Esophagus muscularis mucosa (tissue), 4 donors: ENCODE measurements around the gene LPCAT1. TPM values are rescaled to one million over a fixed set of nuclear protein-coding genes. Genes with fewer than 3 reads are reported as not detected.

Experiments used
- DNase-seq: peaks from one replicate; pipeline ENCODE4 v3.0.0-alpha.2; 2017; ENCODE audit errors: extremely low spot score
- H3K27ac ChIP-seq, 4 donors: fragments of 200-600 bp; sonication (generic); replicated peaks in 1 of 4; 1 replicate in 3 of 4; 2 replicates in 1 of 4; pipeline ENCODE4 v1.5.1; 2016 to 2019; ENCODE audit warnings: mild to moderate bottlenecking in 1 of 4
- H3K27me3 ChIP-seq, 4 donors: fragments of 200-600 bp; sonication (generic); one replicate each; pipeline versions ENCODE4 v1.5.1 to v1.6.0; 2016 to 2019
- H3K36me3 ChIP-seq, 4 donors: fragments of 200-600 bp; sonication (generic); one replicate each; pipeline ENCODE4 v1.5.1; 2016 to 2019
- H3K4me1 ChIP-seq, 4 donors: fragments of 200-600 bp; sonication (generic); one replicate each; pipeline ENCODE4 v1.5.1; 2016 to 2019
- H3K4me3 ChIP-seq, 4 donors: fragments of 200-600 bp; sonication (generic); 1 replicate in 2 of 4; 2 replicates in 2 of 4; pipeline ENCODE4 v1.5.1; 2016 to 2019; ENCODE audit warnings: mild to moderate bottlenecking in 4 of 4, moderate library complexity in 1 of 4
- H3K9me3 ChIP-seq, 4 donors: fragments of 200-600 bp; sonication (generic); 1 replicate in 3 of 4; 2 replicates in 1 of 4; pipeline ENCODE4 v1.5.1; 2016 to 2019
- EP300 ChIP-seq: sonication (generic); formaldehyde crosslinking; IDR thresholded peaks from one replicate; pipeline ENCODE4 v1.6.1; 2017; ENCODE audit warnings: antibody characterized with exemption
- POLR2A ChIP-seq: fragments of 450-650 bp; IDR thresholded peaks from one replicate; pipeline ENCODE4 v1.6.1; 2017; ENCODE audit warnings: antibody characterized with exemption, moderate library complexity, mild to moderate bottlenecking, low read depth
- POLR2AphosphoS5 ChIP-seq, 2 donors: sonication (generic); formaldehyde crosslinking; IDR thresholded peaks; one replicate each; pipeline ENCODE4 v1.6.1; 2017; ENCODE audit warnings: antibody characterized with exemption in 2 of 2
- WGBS: methylation state at CpG from one replicate; pipeline ENCODE4 v1.1.5; 2018; 5-methylcytosine and 5-hydroxymethylcytosine counted together
- intact Hi-C: fragments of 100-400 bp; cut with DNase I; formaldehyde crosslinking; loops from one replicate; pipeline ENCODE4 v1.15.1; 2023
- total RNA-seq, 4 donors: library from RNA; depleted of rRNA; stranded (reverse); fragments of >200 nt; gene quantifications; one replicate each; pipeline versions ENCODE4 v1.1.0 to v1.2.1, GENCODE V29; 2016
- TF ChIP-seq, protein P1 (sequence below), 3 experiments: fragments of 200-600 bp in 2 of 3; fragments of 450-650 bp in 1 of 3; sonication (generic) in 2 of 3; IDR thresholded peaks; one replicate each; pipeline ENCODE4 v1.5.1; 2017 to 2019; ENCODE audit warnings: antibody characterized with exemption in 3 of 3, mild to moderate bottlenecking in 2 of 3, moderate library complexity in 1 of 3

The LPCAT1 gene
- total RNA-seq, 4 donors from 2014 or later = 22.5 to 51.7 (median 35.0) TPM

GRCh38 chr5:1493941-1494340, 29.8 kb downstream of the LPCAT1 start:
- 84% methylated on average over 12 of the region's 12 CpGs for WGBS
- H3K4me3 ChIP-seq = no peak overlapping the region
- intact Hi-C loops = no loop called here
- no peaks in the 10 kb centered on the region for H3K27me3 ChIP-seq
- DNase-seq = no peak
- no peaks in the 10 kb centered on the region for H3K9me3 ChIP-seq
- TF ChIP-seq EP300 (no peak), POLR2A (no peak), POLR2AphosphoS5 (IDR thresholded peaks at IDR 0.05) (no peak)
- TF ChIP-seq, protein P1, sequence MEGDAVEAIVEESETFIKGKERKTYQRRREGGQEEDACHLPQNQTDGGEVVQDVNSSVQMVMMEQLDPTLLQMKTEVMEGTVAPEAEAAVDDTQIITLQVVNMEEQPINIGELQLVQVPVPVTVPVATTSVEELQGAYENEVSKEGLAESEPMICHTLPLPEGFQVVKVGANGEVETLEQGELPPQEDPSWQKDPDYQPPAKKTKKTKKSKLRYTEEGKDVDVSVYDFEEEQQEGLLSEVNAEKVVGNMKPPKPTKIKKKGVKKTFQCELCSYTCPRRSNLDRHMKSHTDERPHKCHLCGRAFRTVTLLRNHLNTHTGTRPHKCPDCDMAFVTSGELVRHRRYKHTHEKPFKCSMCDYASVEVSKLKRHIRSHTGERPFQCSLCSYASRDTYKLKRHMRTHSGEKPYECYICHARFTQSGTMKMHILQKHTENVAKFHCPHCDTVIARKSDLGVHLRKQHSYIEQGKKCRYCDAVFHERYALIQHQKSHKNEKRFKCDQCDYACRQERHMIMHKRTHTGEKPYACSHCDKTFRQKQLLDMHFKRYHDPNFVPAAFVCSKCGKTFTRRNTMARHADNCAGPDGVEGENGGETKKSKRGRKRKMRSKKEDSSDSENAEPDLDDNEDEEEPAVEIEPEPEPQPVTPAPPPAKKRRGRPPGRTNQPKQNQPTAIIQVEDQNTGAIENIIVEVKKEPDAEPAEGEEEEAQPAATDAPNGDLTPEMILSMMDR (IDR thresholded peaks at IDR 0.05) = no peak
- peaks cover 0 to 19% (median 9%) of the 10 kb centered on the region in 4 donors for H3K4me1 ChIP-seq
- H3K36me3 ChIP-seq = peaks cover 14 to 69% (median 59%) of the 10 kb centered on the region in 4 donors
- H3K27ac ChIP-seq = no peak overlapping the region

DNA sequence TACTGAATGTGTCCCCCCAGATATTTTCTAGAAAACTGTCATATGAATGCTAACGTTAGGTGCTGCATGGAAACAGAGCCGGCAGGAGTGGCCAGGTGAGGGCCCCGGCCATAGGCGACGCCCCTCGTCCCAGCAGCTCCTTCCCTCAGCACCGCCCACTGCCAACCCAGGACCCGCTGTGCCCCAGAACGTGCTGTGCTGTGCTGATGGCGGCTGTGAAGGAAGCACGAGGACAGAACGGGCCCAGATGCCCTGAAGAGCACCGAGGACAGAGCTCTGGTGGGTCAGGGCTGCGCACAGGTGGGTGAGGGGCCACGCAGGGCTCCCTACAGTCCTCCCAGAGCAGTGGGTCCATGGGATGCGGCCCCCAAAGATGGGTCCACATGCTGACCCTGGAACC, 30.3 kb downstream of the LPCAT1 start:
- no peaks in the 10 kb centered on the region for H3K27me3 ChIP-seq
- intact Hi-C loops = no loop called here
- H3K36me3 ChIP-seq = peaks cover 14 to 75% (median 64%) of the 10 kb centered on the region in 4 donors
- H3K27ac ChIP-seq = no peak overlapping the region
- no peak overlapping the region for H3K4me3 ChIP-seq
- peaks cover 0 to 19% (median 9%) of the 10 kb centered on the region in 4 donors for H3K4me1 ChIP-seq
- no peak for TF ChIP-seq POLR2A
- TF ChIP-seq, protein P1 (IDR thresholded peaks at IDR 0.05) = no peak
- no peak for TF ChIP-seq EP300
- no peak for TF ChIP-seq POLR2AphosphoS5 (IDR thresholded peaks at IDR 0.05)
- no peak for DNase-seq
- 95% methylated on average over 9 of the region's 16 CpGs for WGBS
- H3K9me3 ChIP-seq = no peaks in the 10 kb centered on the region

- 100% methylated on average over 1 of the region's 12 CpGs for WGBS
- intact Hi-C loops = no loop called here
- no peak overlapping the region for H3K4me3 ChIP-seq
- peaks cover 0 to 19% (median 9%) of the 10 kb centered on the region in 4 donors for H3K4me1 ChIP-seq
- H3K9me3 ChIP-seq = no peaks in the 10 kb centered on the region
- no peaks in the 10 kb centered on the region for H3K27me3 ChIP-seq
- DNase-seq = no peak
- H3K27ac ChIP-seq = no peak overlapping the region
- TF ChIP-seq POLR2A = no peak
- no peak for TF ChIP-seq EP300
- TF ChIP-seq, protein P1 (IDR thresholded peaks at IDR 0.05) = no peak
- no peak for TF ChIP-seq POLR2AphosphoS5 (IDR thresholded peaks at IDR 0.05)
- peaks cover 18 to 79% (median 70%) of the 10 kb centered on the region in 4 donors for H3K36me3 ChIP-seq
These were observed 31.0 kb downstream of the LPCAT1 start for GRCh38 chr5:1492757-1493156.

GRCh38 chr5:1490376-1490775, 33.4 kb downstream of the LPCAT1 start:
- H3K4me3 ChIP-seq = no peak overlapping the region
- H3K27ac ChIP-seq = no peak overlapping the region
- 64% methylated on average over 12 of the region's 12 CpGs for WGBS
- TF ChIP-seq POLR2A = no peak
- peaks cover 39 to 95% (median 89%) of the 10 kb centered on the region in 4 donors for H3K36me3 ChIP-seq
- no peaks in the 10 kb centered on the region for H3K9me3 ChIP-seq
- intact Hi-C loops = no loop called here
- no peak for DNase-seq
- H3K27me3 ChIP-seq = no peaks in the 10 kb centered on the region
- H3K4me1 ChIP-seq = peaks cover 0 to 10% (median 4%) of the 10 kb centered on the region in 4 donors

DNA sequence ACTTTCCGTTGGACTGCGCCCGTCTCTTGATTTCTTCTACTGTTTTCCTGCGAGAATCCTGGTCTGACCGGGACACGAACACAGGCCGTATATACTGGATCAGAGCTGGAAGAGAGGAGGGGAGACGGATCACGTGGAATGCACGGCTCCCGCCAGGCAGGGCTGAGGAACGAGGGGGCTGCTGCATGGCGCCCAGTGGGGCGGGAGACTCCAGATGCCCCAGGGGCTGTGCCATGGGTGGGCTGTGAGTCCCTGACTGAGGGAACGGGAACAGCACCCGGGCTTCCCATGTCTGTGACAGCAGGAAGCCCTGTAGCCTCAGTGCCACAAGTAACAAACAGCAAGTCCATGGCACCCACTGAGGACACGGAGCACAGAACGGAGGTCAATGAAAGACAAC, 34.0 kb downstream of the LPCAT1 start:
- Histone ChIP-seq H3K4me3 (no peak overlapping the region), H3K27ac (peak overlapping the region in 1 of 4 donors; percentile 0), H3K36me3 (peaks cover 37 to 99% (median 91%) of the 10 kb centered on the region in 4 donors), H3K4me1 (peaks cover 0 to 10% (median 4%) of the 10 kb centered on the region in 4 donors), H3K9me3 (no peaks in the 10 kb centered on the region), H3K27me3 (no peaks in the 10 kb centered on the region)
- WGBS = 95% methylated on average over 18 of the region's 18 CpGs
- TF ChIP-seq, protein P1 (IDR thresholded peaks at IDR 0.05) = no peak
- TF ChIP-seq POLR2AphosphoS5 (IDR thresholded peaks at IDR 0.05) (no peak), EP300 (no peak), POLR2A (no peak)
- no peak for DNase-seq
- intact Hi-C loops = no loop called here
